ENCODE measurements around the gene GDNF.

The GDNF gene

DNA sequence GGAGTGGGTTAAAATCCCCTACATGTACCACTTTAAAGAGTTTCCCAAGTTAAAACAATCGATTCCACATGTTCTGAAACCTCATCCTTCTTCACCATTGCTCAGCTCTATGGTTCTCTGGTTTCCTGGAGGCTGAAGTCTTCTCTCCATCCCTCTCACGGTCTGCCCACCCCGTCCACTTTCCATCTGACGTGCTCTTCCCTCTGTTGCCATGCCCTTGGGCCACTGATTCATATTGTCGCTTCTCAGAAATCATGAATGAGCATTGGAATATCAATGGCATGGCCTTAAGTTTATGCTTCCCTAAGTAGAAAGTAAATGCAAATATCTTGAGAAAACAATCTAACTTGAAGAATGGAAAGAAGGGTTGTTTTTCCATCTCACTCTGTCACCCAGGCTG, 30.9 kb downstream of the GDNF start:
- Histone ChIP-seq H3K36me3 (no peaks in the 10 kb centered on the region), H3K4me3 (no peak overlapping the region), H3K9me3 (no peaks in the 10 kb centered on the region), H3K4me1 (no peaks in the 10 kb centered on the region), H3K27me3 (peaks cover 0 to 14% of the 10 kb centered on the region in 2 donors), H3K27ac (no peak overlapping the region)
- intact Hi-C loops (cut with DNase I; ENCODE audit: low total_unique reads): no loop called here
- no peak for DNase-seq
- TF ChIP-seq, protein P1, sequence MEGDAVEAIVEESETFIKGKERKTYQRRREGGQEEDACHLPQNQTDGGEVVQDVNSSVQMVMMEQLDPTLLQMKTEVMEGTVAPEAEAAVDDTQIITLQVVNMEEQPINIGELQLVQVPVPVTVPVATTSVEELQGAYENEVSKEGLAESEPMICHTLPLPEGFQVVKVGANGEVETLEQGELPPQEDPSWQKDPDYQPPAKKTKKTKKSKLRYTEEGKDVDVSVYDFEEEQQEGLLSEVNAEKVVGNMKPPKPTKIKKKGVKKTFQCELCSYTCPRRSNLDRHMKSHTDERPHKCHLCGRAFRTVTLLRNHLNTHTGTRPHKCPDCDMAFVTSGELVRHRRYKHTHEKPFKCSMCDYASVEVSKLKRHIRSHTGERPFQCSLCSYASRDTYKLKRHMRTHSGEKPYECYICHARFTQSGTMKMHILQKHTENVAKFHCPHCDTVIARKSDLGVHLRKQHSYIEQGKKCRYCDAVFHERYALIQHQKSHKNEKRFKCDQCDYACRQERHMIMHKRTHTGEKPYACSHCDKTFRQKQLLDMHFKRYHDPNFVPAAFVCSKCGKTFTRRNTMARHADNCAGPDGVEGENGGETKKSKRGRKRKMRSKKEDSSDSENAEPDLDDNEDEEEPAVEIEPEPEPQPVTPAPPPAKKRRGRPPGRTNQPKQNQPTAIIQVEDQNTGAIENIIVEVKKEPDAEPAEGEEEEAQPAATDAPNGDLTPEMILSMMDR (IDR thresholded peaks at IDR 0.05): no peak

GRCh38 chr5:37807621-37808301, 32.1 kb downstream of the GDNF start:
- intact Hi-C loops (cut with DNase I; ENCODE audit: low total_unique reads): no loop called here

GRCh38 chr5:37807015-37807414, 32.8 kb downstream of the GDNF start:
- Histone ChIP-seq H3K27me3 (peaks cover 0 to 9% of the 10 kb centered on the region in 2 donors), H3K27ac (no peak overlapping the region), H3K4me3 (no peak overlapping the region), H3K9me3 (no peaks in the 10 kb centered on the region), H3K4me1 (no peaks in the 10 kb centered on the region), H3K36me3 (no peaks in the 10 kb centered on the region)
- intact Hi-C loops (cut with DNase I; ENCODE audit: low total_unique reads): no loop called here
- no peak for DNase-seq
- TF ChIP-seq, protein P1 (IDR thresholded peaks at IDR 0.05): no peak

More at GRCh38 chr5:37807621-37808301, 32.1 kb downstream of the GDNF start:
- Histone ChIP-seq H3K27me3 (peaks cover 0 to 9% of the 10 kb centered on the region in 2 donors), H3K9me3 (no peaks in the 10 kb centered on the region), H3K36me3 (no peaks in the 10 kb centered on the region), H3K4me1 (no peaks in the 10 kb centered on the region), H3K27ac (no peak overlapping the region), H3K4me3 (no peak overlapping the region)
- no peak for DNase-seq
- TF ChIP-seq, protein P1 (IDR thresholded peaks at IDR 0.05): no peak

- intact Hi-C loops (cut with DNase I; ENCODE audit: low total_unique reads): no loop called here
- TF ChIP-seq, protein P1 (IDR thresholded peaks at IDR 0.05): no peak
- no peaks in the 10 kb centered on the region for H3K9me3 ChIP-seq
- peaks cover 0 to 7% of the 10 kb centered on the region in 2 donors for H3K27me3 ChIP-seq
- no peaks in the 10 kb centered on the region for H3K4me1 ChIP-seq
- no peak for DNase-seq
- no peaks in the 10 kb centered on the region for H3K36me3 ChIP-seq
- H3K27ac ChIP-seq: no peak overlapping the region
- no peak overlapping the region for H3K4me3 ChIP-seq
Observed at GRCh38 chr5:37806476-37806875, 33.4 kb downstream of the GDNF start.

GRCh38 chr5:37806016-37806415, 33.8 kb downstream of the GDNF start:
- no peak for DNase-seq

More at GRCh38 chr5:37806016-37806415, 33.8 kb downstream of the GDNF start:
- no peak overlapping the region for H3K4me3 ChIP-seq
- no peak overlapping the region for H3K27ac ChIP-seq
- H3K4me1 ChIP-seq: no peaks in the 10 kb centered on the region
- intact Hi-C loops (cut with DNase I; ENCODE audit: low total_unique reads): no loop called here
- no peaks in the 10 kb centered on the region for H3K36me3 ChIP-seq
- TF ChIP-seq, protein P1 (IDR thresholded peaks at IDR 0.05): no peak
- peaks cover 0 to 3% of the 10 kb centered on the region in 2 donors for H3K27me3 ChIP-seq
- no peaks in the 10 kb centered on the region for H3K9me3 ChIP-seq

Measured in tibial artery (tissue), 4 donors.